SH-SY5Y (cell line): ENCODE data around the gene ABHD11.

Experiments
- GATA2 ChIP-seq: IDR thresholded peaks from 2 replicates; pipeline ENCODE4 v1.6.1; 2011; ENCODE audit warnings: mild to moderate bottlenecking, low read depth, low read length
- GATA3 ChIP-seq: IDR thresholded peaks from 2 replicates; pipeline ENCODE4 v1.6.1; 2011; ENCODE audit warnings: low read depth, mild to moderate bottlenecking, low read length, moderate library complexity

DNA sequence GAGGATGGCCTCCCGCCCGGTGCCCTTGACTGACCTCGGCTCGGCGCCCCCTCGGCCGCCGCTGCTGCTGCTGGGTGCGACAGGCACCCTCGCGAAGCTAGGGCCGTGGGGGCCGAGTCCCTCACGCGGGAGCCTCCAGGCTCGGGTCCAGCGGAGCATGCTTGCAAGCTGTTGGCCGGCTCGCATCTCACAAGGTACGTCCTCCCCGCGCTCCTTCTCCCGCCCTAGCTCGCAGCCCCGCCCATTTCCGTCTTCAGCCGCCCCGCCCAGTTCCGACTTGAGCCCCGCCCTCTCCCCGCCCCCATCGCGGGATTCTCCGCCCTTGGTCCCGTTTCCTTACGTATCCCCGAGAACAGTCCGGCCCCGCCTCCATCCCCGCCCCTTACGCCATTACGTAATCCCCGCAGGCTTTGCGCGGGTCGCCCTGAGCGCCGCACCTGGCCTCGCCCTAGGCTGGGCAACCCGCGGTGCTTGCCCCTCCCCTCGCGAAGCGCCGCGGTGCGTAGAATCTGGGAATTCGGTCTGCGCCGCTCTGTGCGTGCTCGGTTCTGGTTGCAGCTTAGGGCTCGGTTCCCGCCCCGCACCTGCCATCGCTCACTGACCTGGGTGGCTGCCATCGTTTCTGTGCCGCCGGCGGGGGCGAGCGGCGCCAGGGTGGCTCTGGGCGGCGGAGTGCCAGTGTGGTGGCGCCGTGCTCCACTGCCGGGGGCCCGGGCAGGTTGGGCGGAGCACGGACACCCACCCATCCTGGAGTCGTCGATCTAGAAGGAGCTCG lies at the start of gene ABHD11:
- TF ChIP-seq GATA2 (no peak), GATA3 (no peak)
